Neural crest cell (in vitro differentiated cells): ENCODE measurements around the gene TIMP2. TPM values are rescaled to one million over a fixed set of nuclear protein-coding genes. Genes with fewer than 3 reads are reported as not detected.

Source experiments
- DNase-seq: peaks from one replicate; pipeline ENCODE4 v3.0.0; 2021; ENCODE audit warnings: low read depth, mixed read lengths, low spot score
- H3K27ac Mint-ChIP-seq: one replicate; pipeline ENCODE4 v1.8.0; 2021; ENCODE audit warnings: mild to moderate bottlenecking, mixed read lengths; ENCODE audit not compliant: unreplicated experiment
- H3K27me3 Mint-ChIP-seq: 2 replicates; pipeline ENCODE4 v1.8.0; 2021; ENCODE audit warnings: low read depth, mild to moderate bottlenecking, mixed read lengths
- H3K36me3 Mint-ChIP-seq: 2 replicates; pipeline ENCODE4 v1.8.0; 2021; ENCODE audit warnings: low read depth, mild to moderate bottlenecking, mixed read lengths
- H3K4me1 Mint-ChIP-seq: 2 replicates; pipeline ENCODE4 v1.8.0; 2021; ENCODE audit warnings: mixed read lengths
- H3K4me3 Mint-ChIP-seq: one replicate; pipeline ENCODE4 v1.8.0; 2021; ENCODE audit warnings: mild to moderate bottlenecking, mixed read lengths
- H3K9me3 Mint-ChIP-seq: 2 replicates; pipeline ENCODE4 v1.8.0; 2021; ENCODE audit warnings: mixed read lengths
- CTCF ChIP-seq: fragments of 200-600 bp; sonication (generic); conservative IDR thresholded peaks from 2 replicates; pipeline ENCODE4 v1.5.0; 2021; ENCODE audit warnings: antibody characterized with exemption, mild to moderate bottlenecking
- total RNA-seq: library from RNA; stranded (reverse); gene quantifications from 2 replicates; pipeline ENCODE4 v1.2.1, GENCODE V29; 2021

TIMP2 gene
- total RNA-seq, 1 donor from 2014 or later = 58.5 TPM

- no peak overlapping the region for H3K27ac Mint-ChIP-seq
- peak overlapping the region; percentile 36 for H3K4me3 Mint-ChIP-seq
- no peak for DNase-seq
- H3K4me1 Mint-ChIP-seq = peaks cover 62% of the 10 kb centered on the region
- H3K36me3 Mint-ChIP-seq = no peaks in the 10 kb centered on the region
- no peaks in the 10 kb centered on the region for H3K27me3 Mint-ChIP-seq
- no peak for TF ChIP-seq CTCF
- no peaks in the 10 kb centered on the region for H3K9me3 Mint-ChIP-seq
Observed at GRCh38 chr17:78919861-78920450, 5.2 kb downstream of the TIMP2 start.

GRCh38 chr17:78918979-78919378, 6.2 kb downstream of the TIMP2 start:
- Mint-ChIP-seq H3K27me3 (no peaks in the 10 kb centered on the region), H3K27ac (no peak overlapping the region), H3K9me3 (no peaks in the 10 kb centered on the region), H3K4me1 (peaks cover 63% of the 10 kb centered on the region), H3K36me3 (no peaks in the 10 kb centered on the region), H3K4me3 (no peak overlapping the region)
- DNase-seq = no peak
- no peak for TF ChIP-seq CTCF

- no peak for DNase-seq
- TF ChIP-seq CTCF = no peak
- Mint-ChIP-seq H3K4me1 (peaks cover 55% of the 10 kb centered on the region), H3K36me3 (no peaks in the 10 kb centered on the region), H3K9me3 (no peaks in the 10 kb centered on the region), H3K4me3 (no peak overlapping the region), H3K27me3 (no peaks in the 10 kb centered on the region), H3K27ac (peak overlapping the region; percentile 91)
Observed at GRCh38 chr17:78917451-78918275, 7.5 kb downstream of the TIMP2 start.

GRCh38 chr17:78915872-78916632, 9.1 kb downstream of the TIMP2 start:
- H3K9me3 Mint-ChIP-seq = no peaks in the 10 kb centered on the region
- no peak for DNase-seq
- H3K4me3 Mint-ChIP-seq = no peak overlapping the region
- H3K36me3 Mint-ChIP-seq = no peaks in the 10 kb centered on the region
- H3K4me1 Mint-ChIP-seq = peaks cover 42% of the 10 kb centered on the region
- no peak for TF ChIP-seq CTCF
- peak overlapping the region; percentile 70 for H3K27ac Mint-ChIP-seq
- H3K27me3 Mint-ChIP-seq = no peaks in the 10 kb centered on the region

- no peaks in the 10 kb centered on the region for H3K36me3 Mint-ChIP-seq
- no peak overlapping the region for H3K4me3 Mint-ChIP-seq
- no peak for DNase-seq
- H3K27ac Mint-ChIP-seq = no peak overlapping the region
- no peaks in the 10 kb centered on the region for H3K27me3 Mint-ChIP-seq
- H3K4me1 Mint-ChIP-seq = peaks cover 34% of the 10 kb centered on the region
- no peak for TF ChIP-seq CTCF
- no peaks in the 10 kb centered on the region for H3K9me3 Mint-ChIP-seq
Observed at GRCh38 chr17:78913115-78913514, 12.1 kb downstream of the TIMP2 start.
